Measurements from ENCODE around the gene MYDGF. TPM values are rescaled to one million over a fixed set of nuclear protein-coding genes. Genes with fewer than 3 reads are reported as not detected.

The MYDGF gene
- total and polyA plus RNA-seq, 9 of the 15 experiments (the other 6 are each of a cell fraction or from before 2014, with no cell fraction given): 4.2 to 141 (median 82.1) TPM

DNA sequence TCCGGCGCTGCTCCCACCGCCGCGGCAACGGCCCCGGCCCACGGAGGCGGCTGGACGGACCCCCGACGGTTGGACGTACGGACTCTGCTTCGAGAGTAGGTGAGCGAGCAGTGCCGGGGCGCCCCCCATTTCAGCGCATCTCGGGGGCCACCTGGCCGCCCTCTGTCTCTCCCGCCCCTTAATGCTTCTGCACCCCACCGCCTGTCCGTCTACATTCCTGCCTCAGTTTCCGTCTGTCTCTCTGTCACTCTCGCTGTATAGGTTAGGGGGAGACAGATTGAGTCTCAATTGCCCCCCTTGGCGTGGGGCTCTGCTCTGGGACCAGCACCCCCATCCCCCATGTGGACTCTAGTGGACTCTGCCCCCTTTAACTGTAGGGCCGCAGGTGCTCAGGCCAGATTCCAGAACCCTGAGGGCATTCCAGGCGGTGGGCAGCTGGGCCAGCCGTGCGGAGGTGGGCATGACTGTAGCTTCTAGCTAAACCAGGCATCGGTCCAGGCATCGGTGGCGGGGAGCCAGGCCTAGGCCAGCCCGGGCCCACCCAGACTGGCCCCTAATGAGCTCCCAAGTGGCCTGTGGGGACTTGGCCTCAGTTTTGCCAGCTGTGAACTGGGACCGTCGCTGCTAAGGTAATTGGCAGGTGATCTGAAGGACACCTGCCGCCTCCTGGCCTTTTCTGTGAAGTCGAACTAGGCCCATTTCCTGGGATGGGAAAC lies 30.5 kb downstream of the MYDGF start (continued):
- TF ChIP-seq ZEB2 (IDR thresholded peaks at IDR 0.05) (0 out of 2 replicates have a peak, but pooled peaks have one; percentile 20), CBX8 (IDR thresholded peaks at IDR 0.05; ENCODE audit: borderline replicate concordance, extremely low read depth, low read depth, low read length, poor library complexity, severe bottlenecking) (no peak), ZNF740 (CRISPR knock-in tag; IDR thresholded peaks at IDR 0.05) (no peak), ZNF740 (tag; IDR thresholded peaks at IDR 0.05) (no peak), KAT2B (IDR thresholded peaks at IDR 0.05; ENCODE audit: low read depth, low read length) (no peak), ARID3B (CRISPR knock-in tag; IDR thresholded peaks at IDR 0.05; ENCODE audit: borderline replicate concordance) (no peak), SIN3B (IDR thresholded peaks at IDR 0.05; ENCODE audit: low read depth) (no peak), ADNP (tag; IDR thresholded peaks at IDR 0.05) (no peak), ZNF449 (CRISPR knock-in tag; IDR thresholded peaks at IDR 0.05) (no peak), SETDB1 (IDR thresholded peaks at IDR 0.05; ENCODE audit: low read length) (no peak), KDM5B (IDR thresholded peaks at IDR 0.05; ENCODE audit: insufficient replicate concordance, low read depth, low read length) (peak; percentile 26), RAD21 (CRISPR knock-in tag; conservative IDR thresholded peaks at IDR 0.05 in 1 of 2, IDR thresholded peaks at IDR 0.05 in 1 of 2) (no peak), FOXP1 (CRISPR knock-in tag; IDR thresholded peaks at IDR 0.05) (peak; percentile 54; the same call in 1 of the 2 replicates), ATF4 (CRISPR knock-in tag; IDR thresholded peaks at IDR 0.05) (no peak), ZNF197 (CRISPR knock-in tag; IDR thresholded peaks at IDR 0.05; ENCODE audit: low read depth) (no peak)
- TF ChIP-seq, protein P1, sequence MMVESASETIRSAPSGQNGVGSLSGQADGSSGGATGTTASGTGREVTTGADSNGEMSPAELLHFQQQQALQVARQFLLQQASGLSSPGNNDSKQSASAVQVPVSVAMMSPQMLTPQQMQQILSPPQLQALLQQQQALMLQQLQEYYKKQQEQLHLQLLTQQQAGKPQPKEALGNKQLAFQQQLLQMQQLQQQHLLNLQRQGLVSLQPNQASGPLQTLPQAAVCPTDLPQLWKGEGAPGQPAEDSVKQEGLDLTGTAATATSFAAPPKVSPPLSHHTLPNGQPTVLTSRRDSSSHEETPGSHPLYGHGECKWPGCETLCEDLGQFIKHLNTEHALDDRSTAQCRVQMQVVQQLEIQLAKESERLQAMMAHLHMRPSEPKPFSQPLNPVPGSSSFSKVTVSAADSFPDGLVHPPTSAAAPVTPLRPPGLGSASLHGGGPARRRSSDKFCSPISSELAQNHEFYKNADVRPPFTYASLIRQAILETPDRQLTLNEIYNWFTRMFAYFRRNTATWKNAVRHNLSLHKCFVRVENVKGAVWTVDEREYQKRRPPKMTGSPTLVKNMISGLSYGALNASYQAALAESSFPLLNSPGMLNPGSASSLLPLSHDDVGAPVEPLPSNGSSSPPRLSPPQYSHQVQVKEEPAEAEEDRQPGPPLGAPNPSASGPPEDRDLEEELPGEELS (CRISPR knock-in tag; IDR thresholded peaks at IDR 0.05; ENCODE audit: borderline replicate concordance): no peak
- TF ChIP-seq, protein P2, sequence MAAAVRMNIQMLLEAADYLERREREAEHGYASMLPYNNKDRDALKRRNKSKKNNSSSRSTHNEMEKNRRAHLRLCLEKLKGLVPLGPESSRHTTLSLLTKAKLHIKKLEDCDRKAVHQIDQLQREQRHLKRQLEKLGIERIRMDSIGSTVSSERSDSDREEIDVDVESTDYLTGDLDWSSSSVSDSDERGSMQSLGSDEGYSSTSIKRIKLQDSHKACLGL (CRISPR knock-in tag; IDR thresholded peaks at IDR 0.05; ENCODE audit: borderline replicate concordance, poor library complexity, severe bottlenecking): no peak

All from K562 (cell line).